ENCODE results near the gene TBC1D10A. TPM values are rescaled to one million over a fixed set of nuclear protein-coding genes. Genes with fewer than 3 reads are reported as not detected.

TBC1D10A gene
- total RNA-seq, 2 donors from 2014 or later: 12.1 to 13.7 TPM

DNA sequence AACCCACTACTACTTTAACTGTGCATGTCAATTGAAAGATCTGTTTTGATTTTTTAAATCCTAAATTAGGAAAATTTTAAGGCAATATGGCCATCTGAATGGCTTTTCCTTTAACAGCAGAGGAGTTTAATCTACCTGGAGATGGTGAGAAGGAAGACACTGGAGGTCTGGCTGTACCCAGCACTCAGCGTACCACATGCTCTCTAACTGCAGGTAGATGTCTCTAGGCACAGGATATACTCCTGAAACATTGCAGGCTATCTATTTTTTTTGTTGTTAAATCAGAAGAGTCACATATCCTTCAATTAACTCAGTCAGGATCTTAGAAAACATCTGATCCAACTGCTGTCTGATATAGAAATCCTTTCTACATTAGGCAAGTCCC lies 20.1 kb downstream of the TBC1D10A start:
- H3K36me3 ChIP-seq (ENCODE audit: control insufficient read depth, insufficient read depth, low read length): no peaks in the 10 kb centered on the region
- TF ChIP-seq, protein P1, sequence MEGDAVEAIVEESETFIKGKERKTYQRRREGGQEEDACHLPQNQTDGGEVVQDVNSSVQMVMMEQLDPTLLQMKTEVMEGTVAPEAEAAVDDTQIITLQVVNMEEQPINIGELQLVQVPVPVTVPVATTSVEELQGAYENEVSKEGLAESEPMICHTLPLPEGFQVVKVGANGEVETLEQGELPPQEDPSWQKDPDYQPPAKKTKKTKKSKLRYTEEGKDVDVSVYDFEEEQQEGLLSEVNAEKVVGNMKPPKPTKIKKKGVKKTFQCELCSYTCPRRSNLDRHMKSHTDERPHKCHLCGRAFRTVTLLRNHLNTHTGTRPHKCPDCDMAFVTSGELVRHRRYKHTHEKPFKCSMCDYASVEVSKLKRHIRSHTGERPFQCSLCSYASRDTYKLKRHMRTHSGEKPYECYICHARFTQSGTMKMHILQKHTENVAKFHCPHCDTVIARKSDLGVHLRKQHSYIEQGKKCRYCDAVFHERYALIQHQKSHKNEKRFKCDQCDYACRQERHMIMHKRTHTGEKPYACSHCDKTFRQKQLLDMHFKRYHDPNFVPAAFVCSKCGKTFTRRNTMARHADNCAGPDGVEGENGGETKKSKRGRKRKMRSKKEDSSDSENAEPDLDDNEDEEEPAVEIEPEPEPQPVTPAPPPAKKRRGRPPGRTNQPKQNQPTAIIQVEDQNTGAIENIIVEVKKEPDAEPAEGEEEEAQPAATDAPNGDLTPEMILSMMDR (conservative IDR thresholded peaks at IDR 0.05): no peak
- Mint-ChIP-seq H3K36me3 (ENCODE audit: low read depth) (peaks cover 4% of the 10 kb centered on the region), H3K4me3 (no peak overlapping the region), H3K4me1 (peaks cover 10% of the 10 kb centered on the region), H3K27me3 (ENCODE audit: insufficient read depth) (no peaks in the 10 kb centered on the region), H3K9me3 (no peaks in the 10 kb centered on the region), H3K27ac (no peak overlapping the region)
- no peak overlapping the region for H3K4me3 ChIP-seq (ENCODE audit: low read length)
- H3K9me3 ChIP-seq (ENCODE audit: control insufficient read depth, low read length): no peaks in the 10 kb centered on the region
- no peaks in the 10 kb centered on the region for H3K4me1 ChIP-seq (ENCODE audit: control insufficient read depth, insufficient read depth, low read length)
- no peak overlapping the region for H3K27ac ChIP-seq (ENCODE audit: low read depth, low read length)
- no peak for DNase-seq
- WGBS, 2 experiments (ENCODE audit: insufficient coverage in 1 of 2, insufficient read length in 1 of 2): 100% methylated on average over 1 of the region's 1 CpG
- H3K9ac ChIP-seq (ENCODE audit: extremely low read depth, low read length, poor library complexity, severe bottlenecking): no peak overlapping the region
- no peaks in the 10 kb centered on the region for H3K27me3 ChIP-seq (ENCODE audit: control insufficient read depth, insufficient read depth, low read length, poor library complexity, severe bottlenecking)

DNA sequence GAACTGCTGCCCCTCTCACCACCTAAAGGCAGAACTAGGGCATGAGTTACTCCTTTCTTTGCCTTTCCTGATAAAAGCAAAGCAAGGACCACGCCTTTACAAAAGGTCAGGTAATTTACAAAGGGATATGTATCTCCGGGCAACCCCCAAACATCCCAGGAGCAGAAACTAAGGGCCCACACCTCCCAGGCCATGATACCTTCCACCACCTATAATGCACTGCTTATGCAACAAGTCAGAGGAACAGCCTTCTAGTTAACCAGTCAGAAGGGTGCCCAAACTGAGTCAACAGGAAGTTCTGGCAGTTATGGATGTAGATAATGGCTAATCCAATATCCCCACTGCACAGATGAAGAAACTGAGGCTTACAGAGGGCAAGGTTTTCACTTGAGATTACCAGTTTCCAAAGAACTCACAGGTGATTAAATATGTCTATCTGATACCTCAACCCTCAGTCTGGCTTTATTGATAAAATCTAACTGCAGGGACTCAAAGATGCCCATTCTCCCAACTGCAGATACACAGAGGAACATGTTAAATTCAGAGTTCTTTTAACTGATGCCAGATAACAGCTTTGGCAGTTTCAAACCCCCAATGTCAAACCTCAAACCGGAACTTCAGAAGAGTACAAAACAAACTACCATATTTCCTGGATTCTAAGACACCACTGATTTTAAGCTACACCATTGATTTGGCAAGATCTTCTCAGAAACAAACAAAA lies 20.7 kb downstream of the TBC1D10A start:
- Mint-ChIP-seq H3K27ac (no peak overlapping the region), H3K4me1 (peaks cover 8% of the 10 kb centered on the region), H3K9me3 (no peaks in the 10 kb centered on the region), H3K36me3 (ENCODE audit: low read depth) (peaks cover 6% of the 10 kb centered on the region), H3K4me3 (no peak overlapping the region), H3K27me3 (ENCODE audit: insufficient read depth) (no peaks in the 10 kb centered on the region)
- H3K27ac ChIP-seq (ENCODE audit: low read depth, low read length): no peak overlapping the region
- no peak overlapping the region for H3K4me3 ChIP-seq (ENCODE audit: low read length)
- no peaks in the 10 kb centered on the region for H3K9me3 ChIP-seq (ENCODE audit: control insufficient read depth, low read length)
- no peaks in the 10 kb centered on the region for H3K36me3 ChIP-seq (ENCODE audit: control insufficient read depth, insufficient read depth, low read length)
- H3K9ac ChIP-seq (ENCODE audit: extremely low read depth, low read length, poor library complexity, severe bottlenecking): no peak overlapping the region
- no peaks in the 10 kb centered on the region for H3K27me3 ChIP-seq (ENCODE audit: control insufficient read depth, insufficient read depth, low read length, poor library complexity, severe bottlenecking)
- TF ChIP-seq, protein P1 (conservative IDR thresholded peaks at IDR 0.05): no peak
- no peaks in the 10 kb centered on the region for H3K4me1 ChIP-seq (ENCODE audit: control insufficient read depth, insufficient read depth, low read length)
- WGBS, 2 experiments (ENCODE audit: insufficient coverage in 1 of 2, insufficient read length in 1 of 2): 95% methylated on average over 3 of the region's 3 CpGs; no CpG with 5 or more reads in 1 of the 2 experiments
- DNase-seq: no peak

DNA sequence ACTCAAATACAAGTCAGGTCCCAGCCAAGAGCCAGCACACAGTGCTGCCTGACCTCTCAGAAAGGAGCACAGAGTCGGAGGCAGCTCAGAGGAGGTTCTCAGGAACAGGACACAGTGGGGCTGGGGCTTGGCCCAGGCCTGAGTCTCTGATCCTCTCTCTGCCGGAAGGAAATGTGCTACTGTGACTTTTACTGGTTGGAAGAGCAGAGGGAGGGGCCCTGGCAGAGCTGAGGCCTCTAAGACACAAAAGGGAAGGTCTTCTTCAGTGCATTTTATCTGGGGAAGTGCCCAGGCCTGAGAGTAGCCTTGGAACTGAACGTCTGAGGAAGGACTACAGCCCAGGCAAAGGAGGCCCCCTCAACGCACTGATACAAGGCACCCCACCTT lies 21.2 kb downstream of the TBC1D10A start:
- no peaks in the 10 kb centered on the region for H3K4me1 ChIP-seq (ENCODE audit: control insufficient read depth, insufficient read depth, low read length)
- H3K27ac ChIP-seq (ENCODE audit: low read depth, low read length): no peak overlapping the region
- no peak for DNase-seq
- H3K27me3 ChIP-seq (ENCODE audit: control insufficient read depth, insufficient read depth, low read length, poor library complexity, severe bottlenecking): no peaks in the 10 kb centered on the region
- peaks cover 4% of the 10 kb centered on the region for H3K36me3 ChIP-seq (ENCODE audit: control insufficient read depth, insufficient read depth, low read length)
- Mint-ChIP-seq H3K27me3 (ENCODE audit: insufficient read depth) (no peaks in the 10 kb centered on the region), H3K27ac (no peak overlapping the region), H3K4me3 (no peak overlapping the region), H3K9me3 (no peaks in the 10 kb centered on the region), H3K4me1 (peaks cover 2% of the 10 kb centered on the region), H3K36me3 (ENCODE audit: low read depth) (peaks cover 11% of the 10 kb centered on the region)
- TF ChIP-seq, protein P1 (conservative IDR thresholded peaks at IDR 0.05): no peak
- H3K9me3 ChIP-seq (ENCODE audit: control insufficient read depth, low read length): no peaks in the 10 kb centered on the region
- 68 to 79% methylated on average over 2 to 4 of the region's 4 CpGs for WGBS, 2 experiments (ENCODE audit: insufficient coverage in 1 of 2, insufficient read length in 1 of 2)
- H3K4me3 ChIP-seq (ENCODE audit: low read length): no peak overlapping the region
- no peak overlapping the region for H3K9ac ChIP-seq (ENCODE audit: extremely low read depth, low read length, poor library complexity, severe bottlenecking)
